Aorta (tissue), 5 donors: Measurements from ENCODE around the gene KSR2. TPM values are rescaled to one million over a fixed set of nuclear protein-coding genes. Genes with fewer than 3 reads are reported as not detected.

Source experiments
- ATAC-seq: fragments of 200-7000 bp; cut with Tn5 transposase; one replicate; pipeline ENCODE4 v1.9.1; 2022; ENCODE audit warnings: moderate library complexity; ENCODE audit not compliant: low FRiP score
- DNase-seq, 2 donors: peaks; one replicate each; pipeline ENCODE4 v3.0.0-alpha.2; 2020
- H3K27ac ChIP-seq, 2 donors: one replicate each; pipeline ENCODE4 v1.5.1; 2013; ENCODE audit warnings: low read length in 2 of 2, mild to moderate bottlenecking in 2 of 2, moderate library complexity in 2 of 2, control low read depth in 1 of 2, inconsistent platforms in 1 of 2, low read depth in 1 of 2
- H3K27me3 ChIP-seq, 2 donors: one replicate each; pipeline ENCODE4 v1.6.1; 2013; ENCODE audit warnings: control low read depth in 1 of 2, low read length in 1 of 2, mild to moderate bottlenecking in 1 of 2, moderate library complexity in 1 of 2; ENCODE audit not compliant: insufficient read depth in 2 of 2, control insufficient read depth in 1 of 2
- H3K36me3 ChIP-seq, 2 donors: one replicate each; pipeline ENCODE4 v1.6.1; 2013; ENCODE audit warnings: control low read depth in 1 of 2, low read length in 1 of 2, mild to moderate bottlenecking in 1 of 2; ENCODE audit not compliant: insufficient read depth in 2 of 2, control insufficient read depth in 1 of 2
- H3K4me1 ChIP-seq, 2 donors: one replicate each; pipeline ENCODE4 v1.6.1; 2013; ENCODE audit warnings: low read length in 2 of 2, control low read depth in 1 of 2, mild to moderate bottlenecking in 1 of 2, moderate library complexity in 1 of 2; ENCODE audit not compliant: insufficient read depth in 2 of 2, control insufficient read depth in 1 of 2
- H3K4me3 ChIP-seq, 2 donors: one replicate each; pipeline ENCODE4 v1.5.1; 2013; ENCODE audit warnings: low read length in 2 of 2, control low read depth in 1 of 2, mild to moderate bottlenecking in 1 of 2
- H3K9me3 ChIP-seq: one replicate; pipeline ENCODE4 v1.6.1; 2013; ENCODE audit warnings: mild to moderate bottlenecking, low read length; ENCODE audit not compliant: control insufficient read depth
- WGBS, 2 donors: extraction: QIAGEN DNeasy Blood & Tissue Kit; methylation state at CpG; one replicate each; pipeline ENCODE4 v1.1.7; 2013; 5-methylcytosine and 5-hydroxymethylcytosine counted together
- intact Hi-C, 2 donors: fragments of 100-400 bp; cut with DNase I; formaldehyde crosslinking; loops; one replicate each; pipeline versions ENCODE4 v1.14.2 to v1.15.0; 2022
- polyA plus RNA-seq, 2 donors: library from polyadenylated mRNA; stranded (reverse); fragments of 200-250 nt; gene quantifications; one replicate each; pipeline ENCODE4 v1.2.3, GENCODE V29; 2013
- total RNA-seq, 2 donors: library from RNA; stranded (reverse); fragmentation: NEBNext Ultra II Directional; extraction: Animal tissue kit (Norgen Biotek cat#: 25700); gene quantifications; one replicate each; pipeline ENCODE4 v1.2.1, GENCODE V29; 2021
- donor health status: healthy with polysubstance abuse.
- donor health status: Bipolar disorder and iron deficiency.
- donor health status: DM: no; HTN: no; CAD: no.
- donor health status: DM: no; HTN: no; CAD: no.
- donor health status: DM: yes; HTN: yes; CAD: no.

Gene KSR2
- total and polyA plus RNA-seq, 4 donors: not detected

GRCh38 chr12:117456076-117456475 is 512.7 kb downstream of the KSR2 start:
- intact Hi-C loops: no loop called here
- Histone ChIP-seq H3K4me3 (no peak overlapping the region), H3K4me1 (no peaks in the 10 kb centered on the region), H3K27ac (no peak overlapping the region), H3K36me3 (no peaks in the 10 kb centered on the region), H3K27me3 (no peaks in the 10 kb centered on the region), H3K9me3 (peaks cover 3% of the 10 kb centered on the region)
- ATAC-seq: no peak
- peak in 1 of 2 donors; percentile 34 for DNase-seq
- 70% methylated on average over 5 of the region's 5 CpGs for WGBS, 2 donors

GRCh38 chr12:117453961-117454360 is 514.8 kb downstream of the KSR2 start:
- Histone ChIP-seq H3K4me3 (no peak overlapping the region), H3K27me3 (no peaks in the 10 kb centered on the region), H3K9me3 (peaks cover 3% of the 10 kb centered on the region), H3K36me3 (no peaks in the 10 kb centered on the region), H3K4me1 (no peaks in the 10 kb centered on the region), H3K27ac (no peak overlapping the region)
- WGBS, 2 donors: 67 to 71% methylated on average over 4 of the region's 4 CpGs
- DNase-seq: no peak
- ATAC-seq: no peak
- intact Hi-C loops: no loop called here

- H3K9me3 ChIP-seq: peaks cover 3% of the 10 kb centered on the region
- H3K27ac ChIP-seq: no peak overlapping the region
- H3K4me1 ChIP-seq: no peaks in the 10 kb centered on the region
- ATAC-seq (no peak), DNase-seq (no peak)
- intact Hi-C loops: no loop called here
- H3K36me3 ChIP-seq: no peaks in the 10 kb centered on the region
- H3K27me3 ChIP-seq: no peaks in the 10 kb centered on the region
- WGBS, 2 donors: 32 to 43% methylated on average over 6 of the region's 6 CpGs
- H3K4me3 ChIP-seq: no peak overlapping the region
These were observed 516.7 kb downstream of the KSR2 start for GRCh38 chr12:117452112-117452511.

- H3K27me3 ChIP-seq: no peaks in the 10 kb centered on the region
- no peak for DNase-seq
- intact Hi-C loops: no loop called here
- no peaks in the 10 kb centered on the region for H3K4me1 ChIP-seq
- peaks cover 3% of the 10 kb centered on the region for H3K9me3 ChIP-seq
- 29 to 35% methylated on average over 5 of the region's 5 CpGs for WGBS, 2 donors
- no peaks in the 10 kb centered on the region for H3K36me3 ChIP-seq
- H3K27ac ChIP-seq: no peak overlapping the region
- ATAC-seq: no peak
- no peak overlapping the region for H3K4me3 ChIP-seq
These were observed 518.6 kb downstream of the KSR2 start for GRCh38 chr12:117450209-117450608.

- intact Hi-C loops: no loop called here
- Histone ChIP-seq H3K4me3 (no peak overlapping the region), H3K27me3 (no peaks in the 10 kb centered on the region), H3K27ac (no peak overlapping the region), H3K36me3 (no peaks in the 10 kb centered on the region), H3K9me3 (peaks cover 3% of the 10 kb centered on the region), H3K4me1 (no peaks in the 10 kb centered on the region)
- DNase-seq (no peak), ATAC-seq (no peak)
- 84 to 85% methylated on average over 6 of the region's 6 CpGs for whole genome bisulfite sequencing, 2 donors
These were observed 521.0 kb downstream of the KSR2 start for GRCh38 chr12:117447665-117448366.

GRCh38 chr12:117444781-117445180 is 524.0 kb downstream of the KSR2 start:
- H3K27me3 ChIP-seq: no peaks in the 10 kb centered on the region
- no peak for DNase-seq
- no peak overlapping the region for H3K27ac ChIP-seq
- no peaks in the 10 kb centered on the region for H3K36me3 ChIP-seq
- no peak overlapping the region for H3K4me3 ChIP-seq
- H3K9me3 ChIP-seq: no peaks in the 10 kb centered on the region
- intact Hi-C loops: no loop called here
- H3K4me1 ChIP-seq: no peaks in the 10 kb centered on the region
- 35 to 36% methylated on average over 4 of the region's 4 CpGs for WGBS, 2 donors
- no peak for ATAC-seq

- 52 to 58% methylated on average over 4 of the region's 4 CpGs for WGBS, 2 donors
- no peaks in the 10 kb centered on the region for H3K36me3 ChIP-seq
- H3K27me3 ChIP-seq: no peaks in the 10 kb centered on the region
- ATAC-seq (no peak), DNase-seq (no peak)
- H3K4me3 ChIP-seq: no peak overlapping the region
- intact Hi-C loops: no loop called here
- H3K4me1 ChIP-seq: no peaks in the 10 kb centered on the region
- H3K27ac ChIP-seq: no peak overlapping the region
- no peaks in the 10 kb centered on the region for H3K9me3 ChIP-seq
These were observed 527.0 kb downstream of the KSR2 start for GRCh38 chr12:117441751-117442150.

GRCh38 chr12:117440384-117440783 is 528.4 kb downstream of the KSR2 start:
- DNase-seq: no peak
- intact Hi-C loops: no loop called here

GRCh38 chr12:117439531-117440001 is 529.2 kb downstream of the KSR2 start:
- no peak for ATAC-seq
- no peaks in the 10 kb centered on the region for H3K9me3 ChIP-seq
- H3K27me3 ChIP-seq: no peaks in the 10 kb centered on the region
- H3K36me3 ChIP-seq: no peaks in the 10 kb centered on the region
- intact Hi-C loops: no loop called here
- no peak overlapping the region for H3K4me3 ChIP-seq
- no peaks in the 10 kb centered on the region for H3K4me1 ChIP-seq
- H3K27ac ChIP-seq: no peak overlapping the region
- WGBS, 2 donors: 32 to 35% methylated on average over 12 to 13 of the region's 13 CpGs
- DNase-seq: no peak

More at GRCh38 chr12:117440384-117440783, 528.4 kb downstream of the KSR2 start:
- Histone ChIP-seq H3K36me3 (no peaks in the 10 kb centered on the region), H3K4me3 (no peak overlapping the region), H3K9me3 (no peaks in the 10 kb centered on the region), H3K27me3 (no peaks in the 10 kb centered on the region), H3K27ac (no peak overlapping the region), H3K4me1 (no peaks in the 10 kb centered on the region)
- no peak for ATAC-seq
- 84 to 85% methylated on average over 2 of the region's 2 CpGs for WGBS, 2 donors
